GM10266 (cell line): ENCODE data around the gene CACNA1C.

Experiments used
- DNase-seq: peaks from one replicate; pipeline ENCODE4 v3.0.0; 2012; ENCODE audit errors: extremely low spot score
- TF ChIP-seq, protein P1 (sequence below): IDR thresholded peaks from 2 replicates; pipeline ENCODE4 v1.5.1; 2012; ENCODE audit warnings: mild to moderate bottlenecking, low read depth; ENCODE audit not compliant: control insufficient read depth, insufficient read depth; ENCODE audit errors: missing control alignments

CACNA1C gene

GRCh38 chr12:2163177-2163941 is 110.6 kb downstream of the CACNA1C start:
- DNase-seq: no peak
- TF ChIP-seq, protein P1, sequence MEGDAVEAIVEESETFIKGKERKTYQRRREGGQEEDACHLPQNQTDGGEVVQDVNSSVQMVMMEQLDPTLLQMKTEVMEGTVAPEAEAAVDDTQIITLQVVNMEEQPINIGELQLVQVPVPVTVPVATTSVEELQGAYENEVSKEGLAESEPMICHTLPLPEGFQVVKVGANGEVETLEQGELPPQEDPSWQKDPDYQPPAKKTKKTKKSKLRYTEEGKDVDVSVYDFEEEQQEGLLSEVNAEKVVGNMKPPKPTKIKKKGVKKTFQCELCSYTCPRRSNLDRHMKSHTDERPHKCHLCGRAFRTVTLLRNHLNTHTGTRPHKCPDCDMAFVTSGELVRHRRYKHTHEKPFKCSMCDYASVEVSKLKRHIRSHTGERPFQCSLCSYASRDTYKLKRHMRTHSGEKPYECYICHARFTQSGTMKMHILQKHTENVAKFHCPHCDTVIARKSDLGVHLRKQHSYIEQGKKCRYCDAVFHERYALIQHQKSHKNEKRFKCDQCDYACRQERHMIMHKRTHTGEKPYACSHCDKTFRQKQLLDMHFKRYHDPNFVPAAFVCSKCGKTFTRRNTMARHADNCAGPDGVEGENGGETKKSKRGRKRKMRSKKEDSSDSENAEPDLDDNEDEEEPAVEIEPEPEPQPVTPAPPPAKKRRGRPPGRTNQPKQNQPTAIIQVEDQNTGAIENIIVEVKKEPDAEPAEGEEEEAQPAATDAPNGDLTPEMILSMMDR: no peak

DNA sequence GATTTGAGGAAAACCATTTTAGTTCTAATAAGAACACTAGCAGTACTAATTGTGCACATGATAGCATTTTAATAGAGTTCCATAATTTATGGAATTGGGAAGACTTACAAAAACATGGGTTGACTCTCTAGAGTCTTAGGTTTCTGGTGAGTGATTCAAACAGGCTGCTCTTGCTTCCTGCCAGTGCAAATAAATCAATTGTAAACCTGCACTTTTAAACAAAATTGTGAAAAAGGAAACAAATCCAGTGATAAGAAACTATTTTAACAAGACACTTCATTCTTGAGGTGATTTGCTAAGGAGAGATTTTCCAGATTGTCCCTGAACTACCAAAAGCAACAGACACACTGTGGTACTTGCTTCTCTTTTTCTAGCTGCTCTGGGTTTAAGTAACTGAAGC is 112.2 kb downstream of the CACNA1C start:
- no peak for DNase-seq
- TF ChIP-seq, protein P1: no peak

DNA sequence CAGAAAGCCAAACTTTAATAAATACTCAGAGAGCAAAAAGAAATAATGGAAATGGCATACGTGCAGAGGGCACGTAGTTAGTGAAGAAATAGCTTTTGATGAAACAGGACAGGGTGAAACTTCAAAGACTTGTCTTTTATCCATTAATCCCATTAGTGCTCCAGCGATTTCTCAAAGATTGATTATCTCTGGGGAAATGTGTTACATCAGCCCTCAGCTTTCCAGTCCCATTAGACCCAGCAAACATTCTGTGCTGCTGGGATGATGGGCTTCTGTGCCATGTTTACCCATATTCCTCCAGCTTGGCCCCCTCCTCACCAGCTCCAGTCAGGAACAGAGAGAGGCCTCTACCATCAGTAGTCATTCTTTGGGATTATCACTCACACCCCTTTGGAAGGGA is 113.1 kb downstream of the CACNA1C start:
- DNase-seq: no peak
- TF ChIP-seq, protein P1: no peak

- DNase-seq: no peak
- TF ChIP-seq, protein P1: no peak
These were observed 113.9 kb downstream of the CACNA1C start for GRCh38 chr12:2166696-2167095.

- DNase-seq: no peak
- TF ChIP-seq, protein P1: no peak
These were observed 114.4 kb downstream of the CACNA1C start for GRCh38 chr12:2167231-2167630.

DNA sequence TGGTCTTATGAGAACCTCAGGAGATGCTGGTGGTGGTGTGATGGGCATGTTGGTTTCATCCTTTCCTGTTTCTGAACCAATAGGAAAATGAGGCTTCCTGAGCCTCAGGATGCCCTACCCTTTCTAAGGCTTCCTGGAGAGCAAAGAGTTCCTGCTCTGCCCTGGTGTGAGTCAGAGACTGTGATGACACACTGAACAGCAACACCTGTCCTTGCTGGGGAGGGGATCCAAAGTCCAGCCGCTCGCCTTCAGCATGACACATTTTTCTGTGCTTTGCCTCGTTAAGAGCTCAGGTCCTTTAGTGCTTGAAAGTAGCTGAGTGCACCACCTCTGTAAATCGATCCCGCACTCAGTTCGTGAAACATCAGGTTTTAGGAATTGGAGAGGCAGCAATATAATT is 116.0 kb downstream of the CACNA1C start:
- DNase-seq: no peak
- TF ChIP-seq, protein P1: no peak

GRCh38 chr12:2169489-2169888 is 116.7 kb downstream of the CACNA1C start:
- TF ChIP-seq, protein P1: no peak
- no peak for DNase-seq
